ENCODE measurements around the gene TRPV3.
A peak's percentile ranks its signal among the peaks of the same experiment; 100 is the strongest.
"Not testable (repeated sequence)": the region's sequence is repeated elsewhere in the genome, so short reads cannot be mapped to it uniquely, and the experiment has no call there.

Gene TRPV3

GRCh38 chr17:3582915-3583314, 25.3 kb upstream of the TRPV3 start:
- Histone ChIP-seq H3K9me3 (replicated peaks in 1 of 11) (0 out of 22 replicates have a peak, but pooled peaks cover 0 to 5% (median 0%) of the 10 kb centered on the region in 11 experiments), H3K36me3 (peaks cover 13 to 73% (median 53%) of the 10 kb centered on the region in 11 experiments), H3K27me3 (no peaks in the 10 kb centered on the region), H3K4me1 (peaks cover 0 to 12% (median 9%) of the 10 kb centered on the region in 10 experiments; a peak in 8 of 20 replicates), H3K27ac (no peak overlapping the region), H4K20me1 (no peaks in the 10 kb centered on the region), H3K4me2 (no peak overlapping the region), H3K4me3 (no peak overlapping the region), H3K9ac (no peak overlapping the region)
- no peak for TF ChIP-seq Cebpa-rat (IDR thresholded peaks at IDR 0.05)

- H3K9ac ChIP-seq; H4K20me1 ChIP-seq; H3K27ac ChIP-seq; H3K9me3 ChIP-seq (replicated peaks in 1 of 11); H3K27me3 ChIP-seq; H3K4me2 ChIP-seq; H3K4me3 ChIP-seq: not testable (repeated sequence)
- Histone ChIP-seq H3K4me1 (peaks cover 0 to 11% (median 0%) of the 10 kb centered on the region in 10 experiments; a peak in 6 of 20 replicates), H3K36me3 (peaks cover 0 to 51% (median 29%) of the 10 kb centered on the region in 11 experiments; a peak in 17 of 22 replicates)
Observed at GRCh38 chr17:3578667-3579066, 21.1 kb upstream of the TRPV3 start.

- no peaks in the 10 kb centered on the region for H4K20me1 ChIP-seq
- no peak for TF ChIP-seq Cebpa-rat (IDR thresholded peaks at IDR 0.05)
Observed at GRCh38 chr17:3576970-3577369, 19.4 kb upstream of the TRPV3 start.

GRCh38 chr17:3575511-3575910, 17.9 kb upstream of the TRPV3 start:
- H3K27me3 ChIP-seq, result no peaks in the 10 kb centered on the region
- peak overlapping the region in 2 of 11 experiments; percentile 17 to 30; a peak in 3 of 22 replicates for H3K27ac ChIP-seq
- H3K9ac ChIP-seq, result no peak overlapping the region
- peaks cover 5 to 52% (median 35%) of the 10 kb centered on the region in 11 experiments; a peak in 21 of 22 replicates for H3K36me3 ChIP-seq
- no peaks in the 10 kb centered on the region for H4K20me1 ChIP-seq
- TF ChIP-seq Cebpa-rat (IDR thresholded peaks at IDR 0.05), result no peak
- no peak overlapping the region for H3K4me3 ChIP-seq
- H3K9me3 ChIP-seq (replicated peaks in 1 of 11), result 0 out of 22 replicates have a peak, but pooled peaks cover 0 to 5% (median 0%) of the 10 kb centered on the region in 11 experiments
- H3K4me2 ChIP-seq, result peak overlapping the region in 3 of 11 experiments; percentile 28 to 46 (median 41); a peak in 5 of 22 replicates
- peaks cover 0 to 11% (median 0%) of the 10 kb centered on the region in 10 experiments; a peak in 6 of 20 replicates for H3K4me1 ChIP-seq

More at GRCh38 chr17:3576970-3577369, 19.4 kb upstream of the TRPV3 start:
- peaks cover 0 to 45% (median 24%) of the 10 kb centered on the region in 11 experiments; a peak in 19 of 22 replicates for H3K36me3 ChIP-seq
- no peak overlapping the region for H3K27ac ChIP-seq
- H3K9ac ChIP-seq, result no peak overlapping the region
- no peaks in the 10 kb centered on the region for H3K27me3 ChIP-seq
- H3K9me3 ChIP-seq (replicated peaks in 1 of 11), result 0 out of 22 replicates have a peak, but pooled peaks cover 0 to 5% (median 0%) of the 10 kb centered on the region in 11 experiments
- no peak overlapping the region for H3K4me2 ChIP-seq
- no peak overlapping the region for H3K4me3 ChIP-seq
- peaks cover 0 to 11% (median 0%) of the 10 kb centered on the region in 10 experiments; a peak in 6 of 20 replicates for H3K4me1 ChIP-seq

DNA sequence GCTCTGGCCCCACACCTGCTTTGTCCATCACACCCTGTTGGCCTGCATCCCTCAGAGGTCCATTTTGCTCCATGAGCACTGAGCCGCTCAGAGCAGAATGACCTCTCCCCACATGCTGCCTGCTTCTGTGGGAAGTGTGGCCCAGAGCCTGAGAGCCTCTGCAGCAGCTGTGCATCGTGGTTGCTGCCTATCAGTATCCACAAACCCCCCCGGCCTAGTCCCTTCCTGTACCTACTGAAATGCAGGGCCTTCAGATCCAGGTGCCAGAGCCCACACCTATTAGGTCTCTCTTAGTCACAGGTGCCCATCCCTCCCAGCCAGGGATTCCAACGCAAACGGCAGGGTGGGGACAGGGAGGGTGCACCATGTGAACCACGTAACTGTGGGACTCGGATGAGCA, 16.6 kb upstream of the TRPV3 start:
- Histone ChIP-seq H3K4me3 (no peak overlapping the region), H3K27me3 (no peaks in the 10 kb centered on the region), H4K20me1 (no peaks in the 10 kb centered on the region), H3K9ac (no peak overlapping the region), H3K9me3 (replicated peaks in 1 of 11) (0 out of 22 replicates have a peak, but pooled peaks cover 0 to 5% (median 0%) of the 10 kb centered on the region in 11 experiments), H3K4me1 (peaks cover 0 to 11% (median 0%) of the 10 kb centered on the region in 10 experiments; a peak in 6 of 20 replicates), H3K27ac (no peak overlapping the region), H3K36me3 (peaks cover 5 to 43% (median 28%) of the 10 kb centered on the region in 11 experiments; a peak in 19 of 22 replicates), H3K4me2 (no peak overlapping the region)
- TF ChIP-seq Cebpa-rat (IDR thresholded peaks at IDR 0.05), result no peak

DNA sequence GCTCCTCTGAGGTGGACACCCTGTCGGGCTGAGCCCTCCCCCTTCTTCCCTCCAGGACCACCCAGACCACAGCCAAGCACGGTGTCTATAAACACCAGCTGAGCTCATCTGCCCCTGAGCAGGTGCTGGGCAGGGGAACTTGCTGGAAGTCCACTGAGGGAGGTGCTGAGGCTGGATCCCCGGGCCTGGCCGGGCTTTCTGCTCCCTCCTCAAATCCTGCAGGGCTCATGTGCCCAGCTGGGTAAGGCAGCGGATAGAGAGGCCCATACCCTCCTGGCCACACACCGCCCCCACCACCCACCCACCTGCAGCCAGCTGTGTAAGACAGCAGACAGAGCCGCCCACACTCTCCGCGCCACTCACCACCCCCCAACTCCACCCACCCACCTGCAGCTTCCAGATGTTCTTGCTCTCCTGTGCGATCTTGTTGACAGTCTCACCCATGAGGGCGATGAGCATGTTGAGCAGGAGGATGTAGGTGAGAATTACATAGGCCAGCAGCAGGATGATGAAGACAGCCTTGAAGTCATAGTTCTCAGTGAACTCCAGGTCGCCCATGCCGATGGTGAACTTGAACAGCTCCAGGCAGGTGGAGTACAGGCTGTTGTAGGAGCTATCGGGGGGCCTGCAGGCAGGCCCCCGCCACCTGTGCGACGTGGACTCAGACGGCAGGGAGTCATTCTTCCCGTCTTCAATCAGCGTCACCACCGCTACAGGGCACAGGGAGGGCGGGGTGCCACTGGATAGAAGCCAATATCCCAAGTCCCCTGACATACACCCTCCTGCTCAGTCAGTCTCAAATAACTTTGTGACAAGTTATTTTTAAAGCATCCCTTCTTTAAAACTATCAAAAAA, 15.9 kb upstream of the TRPV3 start:
- TF ChIP-seq Cebpa-rat (IDR thresholded peaks at IDR 0.05), result no peak
- no peak overlapping the region for H3K9ac ChIP-seq
- H3K4me3 ChIP-seq, result no peak overlapping the region

GRCh38 chr17:3572231-3572630, 14.6 kb upstream of the TRPV3 start:
- H3K27ac ChIP-seq, result no peak overlapping the region
- H3K9ac ChIP-seq, result no peak overlapping the region
- peaks cover 5 to 34% (median 21%) of the 10 kb centered on the region in 11 experiments; a peak in 17 of 22 replicates for H3K36me3 ChIP-seq
- H3K9me3 ChIP-seq (replicated peaks in 1 of 11), result no peaks in the 10 kb centered on the region
- no peaks in the 10 kb centered on the region for H3K27me3 ChIP-seq
- H4K20me1 ChIP-seq, result no peaks in the 10 kb centered on the region
- H3K4me2 ChIP-seq, result no peak overlapping the region
- TF ChIP-seq Cebpa-rat (IDR thresholded peaks at IDR 0.05), result no peak
- H3K4me1 ChIP-seq, result peaks cover 0 to 11% (median 0%) of the 10 kb centered on the region in 10 experiments; a peak in 6 of 20 replicates
- H3K4me3 ChIP-seq, result no peak overlapping the region

More for the DNA sequence above, 15.9 kb upstream of the TRPV3 start:
- Histone ChIP-seq H3K4me1 (peaks cover 0 to 11% (median 0%) of the 10 kb centered on the region in 10 experiments; a peak in 6 of 20 replicates), H4K20me1 (no peaks in the 10 kb centered on the region), H3K4me2 (no peak overlapping the region), H3K27me3 (no peaks in the 10 kb centered on the region), H3K9me3 (replicated peaks in 1 of 11) (0 out of 22 replicates have a peak, but pooled peaks cover 0 to under 1% (median 0%) of the 10 kb centered on the region in 11 experiments), H3K36me3 (peaks cover 5 to 38% (median 24%) of the 10 kb centered on the region in 11 experiments; a peak in 19 of 22 replicates), H3K27ac (no peak overlapping the region)

GRCh38 chr17:3571043-3571900, 13.7 kb upstream of the TRPV3 start:
- H3K36me3 ChIP-seq, result peaks cover 9 to 34% (median 23%) of the 10 kb centered on the region in 11 experiments; a peak in 21 of 22 replicates
- no peaks in the 10 kb centered on the region for H3K9me3 ChIP-seq (replicated peaks in 1 of 11)
- no peak for TF ChIP-seq Cebpa-rat (IDR thresholded peaks at IDR 0.05)
- no peaks in the 10 kb centered on the region for H4K20me1 ChIP-seq
- H3K9ac ChIP-seq, result no peak overlapping the region
- H3K4me3 ChIP-seq, result no peak overlapping the region
- H3K4me1 ChIP-seq, result peaks cover 0 to 11% (median 0%) of the 10 kb centered on the region in 10 experiments; a peak in 6 of 20 replicates
- no peak overlapping the region for H3K27ac ChIP-seq
- no peak overlapping the region for H3K4me2 ChIP-seq
- H3K27me3 ChIP-seq, result no peaks in the 10 kb centered on the region
